ENCODE results near the gene AKAP6.

AKAP6 gene

DNA sequence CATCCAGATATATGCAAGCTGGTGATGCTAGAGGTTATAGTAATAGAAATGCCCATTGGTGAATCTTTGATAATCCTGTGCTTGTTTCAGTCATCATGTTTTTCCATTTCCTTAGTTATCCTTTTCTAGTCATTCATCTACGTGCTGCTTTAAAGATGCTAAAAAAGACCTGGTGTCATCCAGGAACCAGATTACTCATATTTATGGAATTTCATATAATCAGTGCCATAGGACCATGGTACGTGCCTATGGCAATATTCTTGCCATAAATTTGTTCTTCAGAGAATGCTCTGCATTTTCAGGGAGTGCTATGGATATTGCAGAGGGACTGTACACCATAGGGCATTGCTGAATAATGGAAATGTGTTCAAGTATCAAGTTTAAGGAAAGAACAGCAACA is 267.3 kb downstream of the AKAP6 start:
- no peak for DNase-seq (ENCODE audit: extremely low read depth, low read depth)
- TF ChIP-seq, protein P1, sequence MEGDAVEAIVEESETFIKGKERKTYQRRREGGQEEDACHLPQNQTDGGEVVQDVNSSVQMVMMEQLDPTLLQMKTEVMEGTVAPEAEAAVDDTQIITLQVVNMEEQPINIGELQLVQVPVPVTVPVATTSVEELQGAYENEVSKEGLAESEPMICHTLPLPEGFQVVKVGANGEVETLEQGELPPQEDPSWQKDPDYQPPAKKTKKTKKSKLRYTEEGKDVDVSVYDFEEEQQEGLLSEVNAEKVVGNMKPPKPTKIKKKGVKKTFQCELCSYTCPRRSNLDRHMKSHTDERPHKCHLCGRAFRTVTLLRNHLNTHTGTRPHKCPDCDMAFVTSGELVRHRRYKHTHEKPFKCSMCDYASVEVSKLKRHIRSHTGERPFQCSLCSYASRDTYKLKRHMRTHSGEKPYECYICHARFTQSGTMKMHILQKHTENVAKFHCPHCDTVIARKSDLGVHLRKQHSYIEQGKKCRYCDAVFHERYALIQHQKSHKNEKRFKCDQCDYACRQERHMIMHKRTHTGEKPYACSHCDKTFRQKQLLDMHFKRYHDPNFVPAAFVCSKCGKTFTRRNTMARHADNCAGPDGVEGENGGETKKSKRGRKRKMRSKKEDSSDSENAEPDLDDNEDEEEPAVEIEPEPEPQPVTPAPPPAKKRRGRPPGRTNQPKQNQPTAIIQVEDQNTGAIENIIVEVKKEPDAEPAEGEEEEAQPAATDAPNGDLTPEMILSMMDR (IDR thresholded peaks at IDR 0.05; ENCODE audit: low read depth, low read length): no peak

DNA sequence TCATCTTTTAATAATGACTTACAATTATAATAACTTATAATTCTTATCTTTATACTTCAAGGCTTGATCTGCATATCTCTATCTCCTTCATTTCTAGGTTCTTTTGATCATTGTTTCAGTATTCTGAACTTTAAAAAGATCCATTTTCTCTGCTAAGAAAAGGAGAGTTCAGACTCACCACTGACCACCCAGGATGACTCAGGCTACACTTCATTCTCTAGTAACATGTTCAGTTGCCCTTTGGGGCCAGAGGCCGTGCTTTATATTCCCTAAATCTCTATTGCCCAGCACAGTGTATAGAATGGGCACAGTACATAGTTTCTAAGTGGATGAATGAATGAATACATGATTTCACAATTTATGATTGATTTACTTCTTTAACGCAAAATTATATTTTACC is 268.7 kb downstream of the AKAP6 start:
- TF ChIP-seq, protein P1 (IDR thresholded peaks at IDR 0.05; ENCODE audit: low read depth, low read length): no peak
- DNase-seq (ENCODE audit: extremely low read depth, low read depth): no peak

DNA sequence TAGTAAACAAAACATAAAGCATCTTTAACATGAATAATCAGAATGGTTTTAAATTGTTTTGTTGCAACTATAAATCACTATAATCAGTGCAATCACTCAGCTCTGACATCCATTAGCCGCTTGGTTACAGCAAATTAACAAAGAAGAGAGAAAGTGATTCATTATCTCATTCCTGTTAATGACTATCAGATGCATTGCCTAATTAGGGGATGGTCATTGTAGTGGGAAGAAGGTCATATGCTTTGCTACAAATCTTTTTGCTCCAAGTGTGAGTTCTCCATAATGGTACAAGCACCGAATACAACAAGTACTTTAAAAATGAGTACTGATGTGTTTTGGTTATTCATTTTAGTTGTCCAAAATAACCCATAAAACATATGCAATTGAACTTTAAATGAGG is 272.0 kb downstream of the AKAP6 start:
- TF ChIP-seq, protein P1 (IDR thresholded peaks at IDR 0.05; ENCODE audit: low read depth, low read length): no peak
- DNase-seq (ENCODE audit: extremely low read depth, low read depth): no peak

DNA sequence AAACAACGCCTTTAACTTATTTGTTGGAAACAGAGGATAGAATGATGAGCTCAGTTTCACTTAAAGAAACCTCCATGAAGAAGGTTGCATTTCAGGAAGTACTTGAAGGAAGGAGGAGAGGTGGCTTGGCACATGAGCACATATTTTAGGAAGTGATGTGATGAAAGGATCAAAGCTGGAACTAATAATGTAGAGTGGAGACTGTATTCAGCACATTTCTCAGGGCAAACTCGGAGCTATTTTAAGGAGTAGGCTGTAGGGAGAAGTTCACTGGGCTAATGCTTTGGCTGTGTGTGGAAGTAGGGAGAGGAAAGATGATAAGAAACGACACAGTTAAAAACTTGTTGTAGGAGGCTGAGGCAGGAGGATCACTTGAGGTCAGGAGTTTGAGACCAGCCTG is 272.8 kb downstream of the AKAP6 start:
- no peak for DNase-seq (ENCODE audit: extremely low read depth, low read depth)
- TF ChIP-seq, protein P1 (IDR thresholded peaks at IDR 0.05; ENCODE audit: low read depth, low read length): no peak

DNA sequence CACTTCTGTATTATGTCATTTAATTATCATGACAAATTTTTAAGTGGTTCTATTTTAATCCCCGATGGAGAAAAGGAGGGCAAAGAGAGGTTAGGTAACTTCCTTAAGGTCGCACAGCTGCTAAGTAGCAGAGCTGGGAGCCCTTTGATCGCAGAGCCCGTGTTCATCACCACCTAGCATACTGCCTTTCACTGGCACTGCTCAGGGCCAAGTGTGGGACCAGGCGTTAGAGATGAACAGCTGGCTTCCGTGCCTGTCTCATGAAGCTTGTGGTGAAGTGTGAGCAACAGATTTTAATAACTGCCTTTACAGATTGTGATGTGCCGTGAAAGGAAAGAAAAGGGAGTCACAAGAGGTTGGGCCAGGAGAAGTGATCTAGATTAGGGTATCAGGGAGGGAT is 273.6 kb downstream of the AKAP6 start:
- TF ChIP-seq, protein P1 (IDR thresholded peaks at IDR 0.05; ENCODE audit: low read depth, low read length): no peak
- no peak for DNase-seq (ENCODE audit: extremely low read depth, low read depth)

DNA sequence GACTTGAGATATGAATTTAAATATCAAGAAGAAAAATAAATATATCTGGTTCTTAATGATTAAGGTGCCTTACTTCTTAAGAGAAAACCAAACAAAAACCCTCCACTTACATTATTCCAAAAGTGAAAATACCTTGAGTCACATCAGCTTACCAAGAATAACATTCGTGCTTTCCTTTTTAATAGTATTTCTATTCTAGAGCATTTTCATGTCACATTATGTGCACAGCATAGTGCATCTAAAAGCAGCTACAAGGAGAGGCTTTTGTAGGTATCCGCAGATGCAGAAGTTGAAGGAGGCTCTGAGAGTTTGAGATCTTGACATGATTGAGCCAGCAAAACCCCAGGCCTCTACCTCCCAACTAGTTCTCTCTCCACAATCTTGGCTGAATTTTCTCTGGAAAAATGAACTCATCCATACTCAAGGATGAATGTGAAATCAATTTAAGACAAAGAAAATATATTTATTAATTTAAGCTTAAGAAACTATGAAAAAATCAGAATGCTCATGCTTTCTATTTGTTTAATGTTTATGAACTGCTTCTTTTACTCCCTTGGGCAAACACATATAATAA is 275.0 kb downstream of the AKAP6 start:
- TF ChIP-seq, protein P1 (IDR thresholded peaks at IDR 0.05; ENCODE audit: low read depth, low read length): no peak
- no peak for DNase-seq (ENCODE audit: extremely low read depth, low read depth)

DNA sequence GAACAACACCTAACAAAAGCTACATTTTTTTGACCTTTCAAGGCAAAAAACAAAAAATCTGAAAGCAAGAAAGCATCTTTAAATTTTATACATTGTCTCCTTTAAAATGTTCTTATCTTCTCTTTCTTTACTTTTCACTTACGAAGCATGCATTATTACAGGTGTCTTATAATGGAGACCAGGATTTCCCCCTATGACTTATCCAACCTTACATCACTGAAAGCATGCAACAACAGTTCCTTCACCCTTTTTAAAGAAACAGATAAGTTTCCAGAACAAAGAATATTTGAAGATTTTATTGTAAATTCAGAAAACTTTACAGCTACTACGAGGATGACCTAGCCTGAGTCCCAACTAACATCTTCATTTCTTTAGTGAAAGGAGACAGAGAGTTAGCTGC is 277.2 kb downstream of the AKAP6 start:
- DNase-seq (ENCODE audit: extremely low read depth, low read depth): no peak
- TF ChIP-seq, protein P1 (IDR thresholded peaks at IDR 0.05; ENCODE audit: low read depth, low read length): no peak

All from AG09319 (cell line).